Measurements from ENCODE around the gene PIK3C2B. TPM values are rescaled to one million over a fixed set of nuclear protein-coding genes. Genes with fewer than 3 reads are reported as not detected.

The PIK3C2B gene
- total RNA-seq: 10 to 100 TPM in 3 of 4 donors, 1 to 10 TPM in 1; 9.2 to 29.9 (median 16.0) TPM
- 10 to 100 TPM; 11.4 to 47.6 (median 17.1) TPM for polyA plus RNA-seq

- Histone ChIP-seq H3K4me1 (peaks cover 0 to 43% (median 25%) of the 10 kb centered on the region in 4 donors), H3K36me3 (no peaks in the 10 kb centered on the region), H3K27me3 (no peaks in the 10 kb centered on the region), H3K27ac (peak within 1 kb of the TSS; percentile 90 to 98 (median 96)), H3K4me3 (peak within 1 kb of the TSS; percentile 64 to 93 (median 77)), H3K9me3 (no peaks in the 10 kb centered on the region)
- DNase-seq: peak; percentile 93
- intact Hi-C loops (cut with DNase I): loop anchor here (2.0 kb wide), 1 partner anchor 48 kb away; no protein-coding TSS in a partner anchor
- 0% methylated on average over 69 of the region's 69 CpGs for WGBS, 2 donors
- peak; percentile 39 to 43 for TF ChIP-seq POLR2A (IDR thresholded peaks at IDR 0.05)
- no peak for TF ChIP-seq EP300 (IDR thresholded peaks at IDR 0.05)
- TF ChIP-seq POLR2AphosphoS5 (IDR thresholded peaks at IDR 0.05): peak; percentile 67 to 83 (median 80)
- peak; percentile 24 to 61 (median 52) for TF ChIP-seq CTCF (IDR thresholded peaks at IDR 0.05)
Observed at GRCh38 chr1:204494281-204495077, at the start of gene PIK3C2B. Gene PIK3C2B (minus strand): TSS chr1:204494805. CDS start chr1:204469802, 25,003 bp downstream.

GRCh38 chr1:204544321-204544720 lies 49.7 kb upstream of the PIK3C2B start:
- WGBS, 2 donors: 63 to 89% methylated on average over 2 of the region's 2 CpGs
- DNase-seq: no peak
- no peak overlapping the region for H3K4me3 ChIP-seq
- no peaks in the 10 kb centered on the region for H3K4me1 ChIP-seq
- no peaks in the 10 kb centered on the region for H3K27me3 ChIP-seq
- H3K9me3 ChIP-seq: no peaks in the 10 kb centered on the region
- intact Hi-C loops (cut with DNase I): no loop called here
- no peak overlapping the region for H3K27ac ChIP-seq
- H3K36me3 ChIP-seq: peaks cover 31 to 100% (median 53%) of the 10 kb centered on the region in 4 donors
- no peak for TF ChIP-seq CTCF (IDR thresholded peaks at IDR 0.05)
- TF ChIP-seq POLR2A (IDR thresholded peaks at IDR 0.05): no peak
- TF ChIP-seq EP300 (IDR thresholded peaks at IDR 0.05): no peak
- TF ChIP-seq POLR2AphosphoS5 (IDR thresholded peaks at IDR 0.05): no peak

GRCh38 chr1:204541626-204542025 lies 47.0 kb upstream of the PIK3C2B start:
- no peak overlapping the region for H3K27ac ChIP-seq
- peaks cover 39 to 100% (median 55%) of the 10 kb centered on the region in 4 donors for H3K36me3 ChIP-seq

GRCh38 chr1:204532832-204533231 lies 38.2 kb upstream of the PIK3C2B start:
- intact Hi-C loops (cut with DNase I): no loop called here
- DNase-seq: no peak
- TF ChIP-seq POLR2AphosphoS5 (IDR thresholded peaks at IDR 0.05): no peak
- no peak for TF ChIP-seq POLR2A (IDR thresholded peaks at IDR 0.05)
- TF ChIP-seq CTCF (IDR thresholded peaks at IDR 0.05): no peak
- no peak for TF ChIP-seq EP300 (IDR thresholded peaks at IDR 0.05)

More at GRCh38 chr1:204541626-204542025, 47.0 kb upstream of the PIK3C2B start:
- Histone ChIP-seq H3K4me3 (no peak overlapping the region), H3K9me3 (no peaks in the 10 kb centered on the region), H3K4me1 (no peaks in the 10 kb centered on the region), H3K27me3 (no peaks in the 10 kb centered on the region)
- no peak for DNase-seq
- WGBS, 2 donors: 76 to 78% methylated on average over 2 of the region's 2 CpGs
- intact Hi-C loops (cut with DNase I): no loop called here
- no peak for TF ChIP-seq EP300 (IDR thresholded peaks at IDR 0.05)
- TF ChIP-seq POLR2A (IDR thresholded peaks at IDR 0.05): no peak
- TF ChIP-seq CTCF (IDR thresholded peaks at IDR 0.05): no peak
- no peak for TF ChIP-seq POLR2AphosphoS5 (IDR thresholded peaks at IDR 0.05)

More at GRCh38 chr1:204532832-204533231, 38.2 kb upstream of the PIK3C2B start:
- Histone ChIP-seq H3K4me3 (no peak overlapping the region), H3K36me3 (peaks cover 8 to 99% (median 46%) of the 10 kb centered on the region in 4 donors), H3K27me3 (no peaks in the 10 kb centered on the region), H3K9me3 (no peaks in the 10 kb centered on the region), H3K4me1 (no peaks in the 10 kb centered on the region), H3K27ac (no peak overlapping the region)

Measured in sigmoid colon (tissue), 7 donors.